Karpas-422 (cell line): ENCODE measurements around the gene CACNA1C. TPM values are rescaled to one million over a fixed set of nuclear protein-coding genes. Genes with fewer than 3 reads are reported as not detected.

Source experiments
- DNase-seq: peaks from one replicate; pipeline ENCODE4 v3.0.0-alpha.2; 2015
- H2AFZ ChIP-seq: fragments of 200-600 bp; sonication (generic); 2 replicates; pipeline ENCODE4 v1.6.1; 2014; ENCODE audit warnings: antibody characterized with exemption, low read length, mixed read lengths
- H3K27ac ChIP-seq: fragments of 200-600 bp; sonication (generic); 2 replicates; pipeline ENCODE4 v1.5.1; 2014; ENCODE audit warnings: mild to moderate bottlenecking, low read length, moderate library complexity
- H3K27me3 ChIP-seq: fragments of 200-600 bp; sonication (generic); 2 replicates; pipeline ENCODE4 v1.6.1; 2014; ENCODE audit warnings: low read length, mixed read lengths
- H3K36me3 ChIP-seq: fragments of 200-600 bp; sonication (generic); 2 replicates; pipeline ENCODE4 v1.6.1; 2014; ENCODE audit warnings: low read length, mixed read lengths; ENCODE audit not compliant: insufficient read depth
- H3K4me1 ChIP-seq: fragments of 200-600 bp; sonication (generic); 2 replicates; pipeline ENCODE4 v1.6.1; 2014; ENCODE audit warnings: mild to moderate bottlenecking, low read length, mixed read lengths
- H3K4me2 ChIP-seq: fragments of 200-600 bp; sonication (generic); 2 replicates; pipeline ENCODE4 v1.6.1; 2014; ENCODE audit warnings: low read length, low read depth, mild to moderate bottlenecking; ENCODE audit not compliant: poor library complexity, severe bottlenecking
- H3K4me3 ChIP-seq: fragments of 200-600 bp; sonication (generic); 2 replicates; pipeline ENCODE4 v1.5.1; 2014; ENCODE audit warnings: mild to moderate bottlenecking, antibody characterized with exemption, low read length, mixed read lengths
- H3K79me2 ChIP-seq: fragments of 200-600 bp; sonication (generic); 2 replicates; pipeline ENCODE4 v1.6.1; 2014; ENCODE audit warnings: mild to moderate bottlenecking, low read length, mixed read lengths
- H3K9ac ChIP-seq: fragments of 200-600 bp; sonication (generic); 2 replicates; pipeline ENCODE4 v1.6.0; 2014; ENCODE audit warnings: low read length
- H3K9me2 ChIP-seq: fragments of 200-600 bp; sonication (generic), shearing (Covaris generic); replicated peaks from 2 replicates; pipeline ENCODE4 v1.6.0; 2014; ENCODE audit warnings: mild to moderate bottlenecking, low read length, moderate library complexity; ENCODE audit not compliant: insufficient read depth
- H3K9me3 ChIP-seq: fragments of 300-700, 200-600 bp; sonication (generic); 2 replicates; pipeline ENCODE4 v1.6.1; 2014; ENCODE audit warnings: low read length, mixed read lengths
- H4K20me1 ChIP-seq: fragments of 200-600 bp; sonication (generic); 2 replicates; pipeline ENCODE4 v1.6.1; 2014; ENCODE audit warnings: mild to moderate bottlenecking, antibody characterized with exemption, low read length, low read depth; ENCODE audit not compliant: insufficient read depth
- total RNA-seq: library from RNA; depleted of rRNA; stranded (reverse); fragments of >200 nt; shearing (Covaris generic); gene quantifications from 2 replicates; pipeline ENCODE4 v1.2.3, GENCODE V29; 2014; ENCODE audit warnings: low replicate concordance

CACNA1C gene
- total RNA-seq, 1 experiment from 2014 or later = 0.11 TPM

GRCh38 chr12:2286047-2286446 lies 233.3 kb downstream of the CACNA1C start:
- no peak for DNase-seq
- H2AFZ ChIP-seq = no peak overlapping the region
- H3K4me2 ChIP-seq = no peak overlapping the region
- no peak overlapping the region for H3K4me3 ChIP-seq
- no peaks in the 10 kb centered on the region for H3K36me3 ChIP-seq
- H3K9ac ChIP-seq = no peak overlapping the region
- H3K9me3 ChIP-seq = no peaks in the 10 kb centered on the region
- H3K4me1 ChIP-seq = no peaks in the 10 kb centered on the region
- no peaks in the 10 kb centered on the region for H3K9me2 ChIP-seq
- no peaks in the 10 kb centered on the region for H4K20me1 ChIP-seq
- no peaks in the 10 kb centered on the region for H3K27me3 ChIP-seq
- no peaks in the 10 kb centered on the region for H3K79me2 ChIP-seq
- H3K27ac ChIP-seq = no peak overlapping the region

GRCh38 chr12:2286461-2287131 lies 233.8 kb downstream of the CACNA1C start:
- H4K20me1 ChIP-seq = no peaks in the 10 kb centered on the region
- no peak overlapping the region for H3K27ac ChIP-seq
- no peaks in the 10 kb centered on the region for H3K27me3 ChIP-seq
- H3K4me1 ChIP-seq = no peaks in the 10 kb centered on the region
- H3K4me2 ChIP-seq = no peak overlapping the region
- no peaks in the 10 kb centered on the region for H3K79me2 ChIP-seq
- no peak overlapping the region for H3K9ac ChIP-seq
- DNase-seq = no peak
- H2AFZ ChIP-seq = no peak overlapping the region
- no peaks in the 10 kb centered on the region for H3K36me3 ChIP-seq
- H3K9me2 ChIP-seq = no peaks in the 10 kb centered on the region
- no peak overlapping the region for H3K4me3 ChIP-seq
- H3K9me3 ChIP-seq = no peaks in the 10 kb centered on the region

GRCh38 chr12:2287151-2287550 lies 234.4 kb downstream of the CACNA1C start:
- Histone ChIP-seq H3K36me3 (no peaks in the 10 kb centered on the region), H3K27me3 (no peaks in the 10 kb centered on the region), H3K9me3 (no peaks in the 10 kb centered on the region), H4K20me1 (no peaks in the 10 kb centered on the region), H2AFZ (no peak overlapping the region), H3K4me3 (no peak overlapping the region), H3K79me2 (no peaks in the 10 kb centered on the region), H3K4me2 (no peak overlapping the region), H3K9ac (no peak overlapping the region), H3K27ac (no peak overlapping the region), H3K9me2 (no peaks in the 10 kb centered on the region), H3K4me1 (no peaks in the 10 kb centered on the region)
- DNase-seq = no peak

- no peaks in the 10 kb centered on the region for H3K9me3 ChIP-seq
- no peak overlapping the region for H3K9ac ChIP-seq
- no peaks in the 10 kb centered on the region for H3K36me3 ChIP-seq
- no peak overlapping the region for H2AFZ ChIP-seq
- no peaks in the 10 kb centered on the region for H4K20me1 ChIP-seq
- H3K4me2 ChIP-seq = no peak overlapping the region
- no peaks in the 10 kb centered on the region for H3K9me2 ChIP-seq
- H3K4me1 ChIP-seq = no peaks in the 10 kb centered on the region
- no peaks in the 10 kb centered on the region for H3K79me2 ChIP-seq
- no peak overlapping the region for H3K27ac ChIP-seq
- DNase-seq = no peak
- no peaks in the 10 kb centered on the region for H3K27me3 ChIP-seq
- no peak overlapping the region for H3K4me3 ChIP-seq
These were observed 234.8 kb downstream of the CACNA1C start for GRCh38 chr12:2287589-2287988.

GRCh38 chr12:2288001-2288400 lies 235.2 kb downstream of the CACNA1C start:
- no peak for DNase-seq
- Histone ChIP-seq H2AFZ (no peak overlapping the region), H3K4me2 (no peak overlapping the region), H3K9ac (no peak overlapping the region), H3K79me2 (no peaks in the 10 kb centered on the region), H3K36me3 (no peaks in the 10 kb centered on the region), H3K27ac (no peak overlapping the region), H3K9me2 (no peaks in the 10 kb centered on the region), H3K4me3 (no peak overlapping the region), H3K9me3 (no peaks in the 10 kb centered on the region), H3K4me1 (no peaks in the 10 kb centered on the region), H3K27me3 (no peaks in the 10 kb centered on the region), H4K20me1 (no peaks in the 10 kb centered on the region)

GRCh38 chr12:2288471-2288870 lies 235.7 kb downstream of the CACNA1C start:
- Histone ChIP-seq H3K9me3 (no peaks in the 10 kb centered on the region), H3K9me2 (no peaks in the 10 kb centered on the region), H3K27ac (no peak overlapping the region), H3K9ac (no peak overlapping the region), H3K27me3 (no peaks in the 10 kb centered on the region), H3K36me3 (no peaks in the 10 kb centered on the region), H3K4me1 (no peaks in the 10 kb centered on the region), H3K79me2 (no peaks in the 10 kb centered on the region), H4K20me1 (no peaks in the 10 kb centered on the region), H3K4me3 (no peak overlapping the region), H3K4me2 (no peak overlapping the region), H2AFZ (no peak overlapping the region)
- no peak for DNase-seq

GRCh38 chr12:2288875-2289274 lies 236.1 kb downstream of the CACNA1C start:
- no peaks in the 10 kb centered on the region for H3K9me2 ChIP-seq
- no peak overlapping the region for H3K9ac ChIP-seq
- no peaks in the 10 kb centered on the region for H3K79me2 ChIP-seq
- no peak overlapping the region for H3K4me2 ChIP-seq
- H3K9me3 ChIP-seq = no peaks in the 10 kb centered on the region
- no peaks in the 10 kb centered on the region for H3K4me1 ChIP-seq
- no peaks in the 10 kb centered on the region for H3K27me3 ChIP-seq
- no peaks in the 10 kb centered on the region for H4K20me1 ChIP-seq
- no peak for DNase-seq
- H3K4me3 ChIP-seq = no peak overlapping the region
- no peaks in the 10 kb centered on the region for H3K36me3 ChIP-seq
- H3K27ac ChIP-seq = no peak overlapping the region
- H2AFZ ChIP-seq = no peak overlapping the region

GRCh38 chr12:2289525-2289924 lies 236.7 kb downstream of the CACNA1C start:
- no peak for DNase-seq
- H4K20me1 ChIP-seq = no peaks in the 10 kb centered on the region

More at GRCh38 chr12:2289525-2289924, 236.7 kb downstream of the CACNA1C start:
- Histone ChIP-seq H2AFZ (no peak overlapping the region), H3K36me3 (no peaks in the 10 kb centered on the region), H3K79me2 (no peaks in the 10 kb centered on the region), H3K4me3 (no peak overlapping the region), H3K27me3 (no peaks in the 10 kb centered on the region), H3K9ac (no peak overlapping the region), H3K4me1 (no peaks in the 10 kb centered on the region), H3K4me2 (no peak overlapping the region), H3K9me2 (no peaks in the 10 kb centered on the region), H3K9me3 (no peaks in the 10 kb centered on the region), H3K27ac (no peak overlapping the region)
